H9 (cell line): ENCODE measurements around the gene ATP1A3. TPM values are rescaled to one million over a fixed set of nuclear protein-coding genes. Genes with fewer than 3 reads are reported as not detected.

Experiments
- DNase-seq: peaks from one replicate; pipeline ENCODE4 v3.0.0-alpha.2; 2017
- H2AFZ ChIP-seq: one replicate; pipeline ENCODE4 v1.6.1; 2013; ENCODE audit warnings: mild to moderate bottlenecking, low read length, control low read depth, moderate library complexity
- H2AK5ac ChIP-seq: 2 replicates; pipeline ENCODE4 v1.6.1; 2013; ENCODE audit warnings: low read length, control low read depth, mixed read lengths; ENCODE audit not compliant: insufficient read length
- H2BK120ac ChIP-seq: one replicate; pipeline ENCODE4 v1.6.1; 2013; ENCODE audit warnings: low read depth, mild to moderate bottlenecking, low read length, control low read depth, inconsistent platforms; ENCODE audit not compliant: poor library complexity, severe bottlenecking
- H2BK12ac ChIP-seq: 2 replicates; pipeline ENCODE4 v1.6.1; 2013; ENCODE audit warnings: low read length, control low read depth, mixed read lengths, low read depth; ENCODE audit not compliant: insufficient read length
- H2BK15ac ChIP-seq: 2 replicates; pipeline ENCODE4 v1.6.1; 2013; ENCODE audit warnings: low read depth, low read length, control low read depth
- H2BK20ac ChIP-seq: one replicate; pipeline ENCODE4 v1.6.1; 2013; ENCODE audit warnings: low read depth, mild to moderate bottlenecking, low read length, control low read depth, inconsistent platforms; ENCODE audit not compliant: poor library complexity, severe bottlenecking
- H2BK5ac ChIP-seq: 2 replicates; pipeline ENCODE4 v1.6.1; 2013; ENCODE audit warnings: low read length, control low read depth, mixed read lengths; ENCODE audit not compliant: insufficient read length
- H3K14ac ChIP-seq: 2 replicates; pipeline ENCODE4 v1.6.1; 2013; ENCODE audit warnings: low read length, control low read depth; ENCODE audit not compliant: insufficient read depth
- H3K18ac ChIP-seq: 2 replicates; pipeline ENCODE4 v1.6.1; 2013; ENCODE audit warnings: low read depth, mild to moderate bottlenecking, mixed read lengths, low read length, control low read depth; ENCODE audit not compliant: insufficient read length
- H3K23ac ChIP-seq: 2 replicates; pipeline ENCODE4 v1.6.1; 2013; ENCODE audit warnings: low read length, control low read depth, mixed read lengths, low read depth; ENCODE audit not compliant: insufficient read length
- H3K23me2 ChIP-seq: 2 replicates; pipeline ENCODE4 v1.6.1; 2013; ENCODE audit warnings: low read depth, mild to moderate bottlenecking, mixed read lengths, low read length, control low read depth; ENCODE audit not compliant: insufficient read length, poor library complexity, severe bottlenecking
- H3K27ac ChIP-seq: 2 replicates; pipeline ENCODE4 v1.5.1; 2013; ENCODE audit warnings: low read length, control low read depth, mixed read lengths, low read depth; ENCODE audit not compliant: insufficient read length
- H3K27me3 ChIP-seq: 2 replicates; pipeline ENCODE4 v1.6.1; 2013; ENCODE audit warnings: low read length, control low read depth, inconsistent platforms; ENCODE audit not compliant: insufficient read depth
- H3K4ac ChIP-seq: 2 replicates; pipeline ENCODE4 v1.6.1; 2013; ENCODE audit warnings: low read depth, mild to moderate bottlenecking, control low read depth, inconsistent platforms, low read length, moderate library complexity
- H3K4me1 ChIP-seq: 2 replicates; pipeline ENCODE4 v1.6.1; 2013; ENCODE audit warnings: low read length, control low read depth, inconsistent platforms; ENCODE audit not compliant: insufficient read depth
- H3K4me2 ChIP-seq: 2 replicates; pipeline ENCODE4 v1.6.1; 2013; ENCODE audit warnings: low read length, control low read depth, mixed read lengths; ENCODE audit not compliant: insufficient read length, insufficient read depth
- H3K56ac ChIP-seq: 2 replicates; pipeline ENCODE4 v1.6.1; 2013; ENCODE audit warnings: low read depth, mild to moderate bottlenecking, mixed read lengths, low read length, control low read depth; ENCODE audit not compliant: insufficient read length
- H3K79me1 ChIP-seq: 2 replicates; pipeline ENCODE4 v1.6.1; 2013; ENCODE audit warnings: low read depth, mild to moderate bottlenecking, moderate library complexity, low read length, control low read depth, inconsistent platforms; ENCODE audit not compliant: insufficient read depth, poor library complexity, severe bottlenecking
- H3K79me2 ChIP-seq: 2 replicates; pipeline ENCODE4 v1.6.1; 2013; ENCODE audit warnings: low read length, control low read depth, inconsistent platforms; ENCODE audit not compliant: insufficient read depth
- H3K9ac ChIP-seq: 2 replicates; pipeline ENCODE4 v1.6.1; 2013; ENCODE audit warnings: low read length, control low read depth, mixed read lengths; ENCODE audit not compliant: insufficient read length; ENCODE audit errors: extremely low read depth
- H3K9me3 ChIP-seq: one replicate; pipeline ENCODE4 v1.6.1; 2013; ENCODE audit warnings: low read depth, low read length, inconsistent platforms; ENCODE audit not compliant: control insufficient read depth
- H3T11ph ChIP-seq: one replicate; pipeline ENCODE4 v1.6.1; 2013; ENCODE audit warnings: mild to moderate bottlenecking, low read length, control low read depth, inconsistent platforms
- H4K20me1 ChIP-seq: one replicate; pipeline ENCODE4 v1.6.1; 2013; ENCODE audit not compliant: control insufficient read depth, insufficient read length, insufficient read depth
- H4K5ac ChIP-seq: 2 replicates; pipeline ENCODE4 v1.6.1; 2013; ENCODE audit warnings: low read depth, mild to moderate bottlenecking, mixed read lengths, low read length, control low read depth; ENCODE audit not compliant: insufficient read length
- H4K8ac ChIP-seq: replicated peaks from 2 replicates; pipeline ENCODE4 v1.6.1; 2013; ENCODE audit warnings: low read length, control low read depth, mixed read lengths, low read depth; ENCODE audit not compliant: insufficient read length
- H4K91ac ChIP-seq: 2 replicates; pipeline ENCODE4 v1.6.1; 2013; ENCODE audit warnings: low read depth, mild to moderate bottlenecking, moderate library complexity, mixed read lengths, low read length, control low read depth; ENCODE audit not compliant: insufficient read length
- H3K27ac Mint-ChIP-seq, 3 experiments: 2 replicates in 2 of 3; 3 replicates in 1 of 3; pipeline ENCODE4 v1.8.0; 2020 to 2021; ENCODE audit warnings: mixed read lengths in 3 of 3, mild to moderate bottlenecking in 1 of 3, moderate library complexity in 1 of 3
- H3K27me3 Mint-ChIP-seq: 2 replicates; pipeline ENCODE4 v1.8.0; 2021; ENCODE audit warnings: low read depth, mild to moderate bottlenecking, moderate library complexity, mixed read lengths
- H3K36me3 Mint-ChIP-seq, 3 experiments: 2 replicates in 2 of 3; 3 replicates in 1 of 3; pipeline ENCODE4 v1.8.0; 2020 to 2021; ENCODE audit warnings: low read depth in 3 of 3, mixed read lengths in 3 of 3; ENCODE audit not compliant: insufficient read depth in 1 of 3
- H3K4me1 Mint-ChIP-seq, 2 experiments: 2 replicates each; pipeline ENCODE4 v1.8.0; 2020; ENCODE audit warnings: mixed read lengths in 2 of 2
- H3K4me3 Mint-ChIP-seq, 2 experiments: 2 replicates in 1 of 2; 3 replicates in 1 of 2; pipeline ENCODE4 v1.8.0; 2020 to 2021; ENCODE audit warnings: mild to moderate bottlenecking in 2 of 2, mixed read lengths in 2 of 2, moderate library complexity in 1 of 2
- H3K9me3 Mint-ChIP-seq, 2 experiments: 2 replicates in 1 of 2; 3 replicates in 1 of 2; pipeline ENCODE4 v1.8.0; 2020; ENCODE audit warnings: mild to moderate bottlenecking in 2 of 2, mixed read lengths in 2 of 2, moderate library complexity in 1 of 2
- CTCF ChIP-seq: fragments of 200-600 bp; sonication (generic); conservative IDR thresholded peaks from 3 replicates; pipeline ENCODE4 v1.8.0; 2021; ENCODE audit warnings: antibody characterized with exemption, mild to moderate bottlenecking
- WGBS: extraction: QIAGEN DNeasy Blood & Tissue Kit; methylation state at CpG from one replicate; pipeline ENCODE4 v1.1.7; 2013; ENCODE audit warnings: missing lambda C conversion rate, low lambda C conversion rate, mixed read lengths; ENCODE audit not compliant: insufficient read length; ENCODE audit errors: extremely low coverage; 5-methylcytosine and 5-hydroxymethylcytosine counted together
- total RNA-seq: library from RNA; stranded (reverse); gene quantifications from 2 replicates; pipeline ENCODE4 v1.2.1, GENCODE V29; 2021

ATP1A3 gene
- total RNA-seq, 1 experiment from 2014 or later = 11.6 TPM

GRCh38 chr19:41990028-41990427 is 4.0 kb downstream of the ATP1A3 start:
- H3K79me1 ChIP-seq = no peaks in the 10 kb centered on the region
- H2BK5ac ChIP-seq = no peak overlapping the region
- peaks cover 5% of the 10 kb centered on the region; the same call in 1 of the 2 replicates for H3K27me3 ChIP-seq
- H2AK5ac ChIP-seq = no peak overlapping the region
- H3K9me3 ChIP-seq = no peaks in the 10 kb centered on the region
- no peak overlapping the region for H2BK15ac ChIP-seq
- no peak overlapping the region for H3K4me3 Mint-ChIP-seq
- H3K4me1 Mint-ChIP-seq = peaks cover 5 to 14% of the 10 kb centered on the region in 2 experiments
- no peak overlapping the region for H2BK120ac ChIP-seq
- H4K20me1 ChIP-seq = no peaks in the 10 kb centered on the region
- no peaks in the 10 kb centered on the region for H3K79me2 ChIP-seq
- peaks cover 28% of the 10 kb centered on the region for H3K27me3 Mint-ChIP-seq
- no peak overlapping the region for H4K5ac ChIP-seq
- no peak overlapping the region for H3K4me2 ChIP-seq
- no peaks in the 10 kb centered on the region for H3K4me1 ChIP-seq
- no peak overlapping the region for H2AFZ ChIP-seq
- H3K18ac ChIP-seq = no peak overlapping the region
- H3K9me3 Mint-ChIP-seq = no peaks in the 10 kb centered on the region; a peak in 1 of 5 replicates
- no peak overlapping the region for H3T11ph ChIP-seq
- DNase-seq = no peak
- no peak overlapping the region for H2BK12ac ChIP-seq
- no peak overlapping the region for H3K4ac ChIP-seq
- peaks cover 5% of the 10 kb centered on the region for H3K23me2 ChIP-seq
- H3K14ac ChIP-seq = no peak overlapping the region
- no peak overlapping the region for H3K56ac ChIP-seq
- WGBS = 100% methylated on average over 1 of the region's 4 CpGs
- no peak overlapping the region for H3K27ac Mint-ChIP-seq
- H3K9ac ChIP-seq = no peak overlapping the region
- H4K8ac ChIP-seq = no peak overlapping the region
- no peak overlapping the region for H4K91ac ChIP-seq
- no peak overlapping the region for H2BK20ac ChIP-seq
- H3K27ac ChIP-seq = no peak overlapping the region
- H3K36me3 Mint-ChIP-seq = peaks cover 2 to 19% (median 11%) of the 10 kb centered on the region in 3 experiments; a peak in 6 of 7 replicates
- H3K23ac ChIP-seq = no peak overlapping the region
- TF ChIP-seq CTCF = no peak
